GM18526 (cell line): ENCODE results near the gene MAP3K5.

ENCODE experiments used
- POLR2A ChIP-seq: IDR thresholded peaks from 3 replicates; pipeline ENCODE4 v1.6.1; 2011; ENCODE audit not compliant: insufficient read length; ENCODE audit errors: extremely low read depth

Gene MAP3K5

GRCh38 chr6:136792410-136793262, at the start of gene MAP3K5:
Gene MAP3K5, minus strand, starts transcription at chr6:136792477. Its CDS starts 320 bp downstream, at chr6:136792157.
- peak; percentile 55 for TF ChIP-seq POLR2A

DNA sequence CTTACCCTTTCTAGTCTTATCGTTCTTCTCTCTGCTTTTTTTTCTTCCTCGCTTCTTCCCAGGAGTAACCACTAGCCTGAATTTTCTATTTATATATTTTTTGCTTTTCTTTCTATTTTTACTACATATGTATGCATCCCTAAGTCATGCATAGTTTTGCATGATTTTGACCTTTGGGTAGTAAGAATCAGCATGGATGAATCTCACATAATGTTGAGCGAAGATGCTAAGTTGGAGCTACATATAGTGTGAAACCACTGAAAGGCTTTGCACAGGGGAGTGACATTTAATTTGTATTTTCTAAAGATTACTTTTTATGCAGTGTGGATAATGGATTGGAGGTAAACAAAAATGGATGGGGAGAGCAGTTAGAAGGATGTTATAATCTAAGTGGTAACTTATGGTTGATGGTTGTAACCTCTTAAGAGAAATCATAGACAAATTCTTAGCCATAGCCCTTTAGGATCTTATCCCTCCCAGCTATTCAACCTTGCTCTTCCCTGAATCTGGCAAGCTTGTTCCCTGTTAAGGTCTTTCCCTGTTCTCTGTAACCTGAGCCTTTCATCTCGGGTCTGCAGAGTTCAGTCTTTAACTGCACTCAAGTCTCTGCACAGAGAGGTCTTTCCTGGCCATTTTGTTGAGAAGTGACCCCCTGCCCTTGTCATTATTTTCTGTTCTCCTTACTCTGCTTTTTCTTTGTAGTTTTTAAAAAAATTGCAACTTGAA, 48.2 kb upstream of the MAP3K5 start:
- TF ChIP-seq POLR2A: no peak

GRCh38 chr6:136831873-136832562, 39.7 kb upstream of the MAP3K5 start:
- no peak for TF ChIP-seq POLR2A

GRCh38 chr6:136826216-136826615, 33.9 kb upstream of the MAP3K5 start:
- no peak for TF ChIP-seq POLR2A

GRCh38 chr6:136823128-136823660, 30.9 kb upstream of the MAP3K5 start:
- no peak for TF ChIP-seq POLR2A

DNA sequence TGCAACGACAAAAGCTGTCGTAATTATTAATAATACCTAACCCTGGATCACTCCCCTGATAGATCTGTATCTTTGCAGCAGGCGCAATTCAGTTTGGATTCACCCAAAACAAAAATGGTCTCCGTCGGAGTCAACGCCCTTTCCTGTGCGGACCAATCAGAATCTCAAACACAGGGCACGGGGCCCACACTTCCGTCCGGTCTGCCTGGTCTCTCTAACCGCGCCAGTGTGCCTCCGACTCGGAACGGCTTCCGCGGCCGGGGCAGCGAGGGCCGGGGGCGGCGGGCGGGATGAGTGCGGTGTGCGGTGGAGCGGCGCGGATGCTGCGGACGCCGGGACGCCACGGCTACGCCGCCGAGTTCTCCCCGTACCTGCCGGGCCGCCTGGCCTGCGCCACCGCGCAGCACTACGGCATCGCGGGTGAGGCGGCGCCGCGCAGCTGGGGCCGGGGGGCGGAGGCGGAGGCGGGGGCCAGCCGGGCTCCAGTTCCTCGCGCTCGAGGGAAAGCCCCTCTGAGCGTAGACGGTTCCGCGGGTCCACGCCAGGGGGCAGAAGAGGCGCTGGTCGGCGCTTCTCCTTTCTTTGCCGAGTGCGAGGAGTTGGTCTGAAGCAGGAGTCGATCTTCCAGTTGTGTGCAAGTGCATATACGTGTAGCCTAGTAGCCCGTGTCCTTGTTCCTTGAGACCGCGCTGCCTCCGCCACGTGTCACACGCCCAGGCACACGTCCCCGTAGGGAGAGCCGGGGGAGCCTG, 30.3 kb upstream of the MAP3K5 start, which contains the start of gene PEX7:
Gene PEX7, plus strand, starts transcription at position 217 of the 752 bp plus-strand sequence. Its CDS starts 74 bp downstream, at position 291.
- no peak for TF ChIP-seq POLR2A

GRCh38 chr6:136822046-136822375, 29.7 kb upstream of the MAP3K5 start:
- TF ChIP-seq POLR2A: no peak

- no peak for TF ChIP-seq POLR2A
Observed at GRCh38 chr6:136820561-136820960, 28.3 kb upstream of the MAP3K5 start.

DNA sequence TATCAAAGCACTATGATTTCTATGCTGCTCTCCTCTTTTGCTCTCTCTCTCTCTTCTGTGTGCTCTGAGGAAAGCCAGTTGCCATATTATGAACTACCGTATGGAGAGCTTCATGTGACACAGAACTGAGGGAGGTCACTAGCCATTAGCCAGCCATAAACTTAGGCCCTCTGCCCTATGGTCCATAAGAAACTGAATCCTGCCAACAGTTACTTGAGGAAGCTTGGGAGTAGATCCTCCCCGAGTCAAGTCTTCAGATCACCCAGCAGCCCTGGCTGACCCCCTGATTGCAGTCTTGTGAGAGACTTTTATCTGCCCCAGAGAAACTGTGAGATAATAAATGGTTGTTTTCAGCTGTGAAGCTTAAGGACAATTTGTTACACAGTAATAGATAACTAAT, 24.4 kb upstream of the MAP3K5 start:
- no peak for TF ChIP-seq POLR2A

GRCh38 chr6:136812174-136812573, 19.9 kb upstream of the MAP3K5 start:
- no peak for TF ChIP-seq POLR2A

DNA sequence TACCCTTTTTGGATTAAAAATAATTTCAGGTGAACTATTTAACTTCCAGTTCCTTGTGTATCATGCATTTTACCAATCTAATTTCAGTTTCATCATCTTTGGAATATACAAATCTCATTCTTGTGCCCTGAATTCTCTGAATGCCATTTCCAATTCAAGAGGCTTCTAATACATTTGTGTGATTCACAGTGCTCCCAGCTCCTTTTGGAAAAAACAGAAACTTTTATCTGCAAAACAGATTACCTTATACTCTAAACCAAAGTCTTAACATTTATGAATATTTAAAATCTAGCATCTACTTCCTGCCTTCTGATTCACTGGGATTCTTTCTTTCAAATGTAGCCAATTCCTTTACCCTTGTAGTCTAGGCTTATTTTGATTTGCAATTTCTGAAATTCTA, 19.0 kb upstream of the MAP3K5 start:
- TF ChIP-seq POLR2A: no peak

- TF ChIP-seq POLR2A: no peak
Observed at GRCh38 chr6:136809091-136809860, 17.0 kb upstream of the MAP3K5 start.

DNA sequence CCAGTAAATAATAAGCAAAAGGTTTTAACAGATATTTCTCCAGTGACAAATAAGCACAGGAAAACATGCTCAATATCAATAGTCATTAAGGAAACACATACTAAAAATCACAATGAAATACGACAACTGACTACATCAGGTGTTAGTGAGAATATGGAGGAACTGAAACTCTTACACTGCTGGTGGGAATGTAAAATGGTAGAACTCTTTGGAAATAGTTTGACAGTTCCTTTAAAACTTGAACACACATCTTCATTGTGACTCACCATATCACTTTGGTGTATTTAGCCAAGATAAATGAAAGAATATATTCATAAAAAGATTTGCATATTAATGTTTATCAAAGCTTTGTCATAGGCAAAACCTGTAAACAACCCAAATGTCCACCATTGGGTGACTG, 11.3 kb upstream of the MAP3K5 start:
- TF ChIP-seq POLR2A: no peak

DNA sequence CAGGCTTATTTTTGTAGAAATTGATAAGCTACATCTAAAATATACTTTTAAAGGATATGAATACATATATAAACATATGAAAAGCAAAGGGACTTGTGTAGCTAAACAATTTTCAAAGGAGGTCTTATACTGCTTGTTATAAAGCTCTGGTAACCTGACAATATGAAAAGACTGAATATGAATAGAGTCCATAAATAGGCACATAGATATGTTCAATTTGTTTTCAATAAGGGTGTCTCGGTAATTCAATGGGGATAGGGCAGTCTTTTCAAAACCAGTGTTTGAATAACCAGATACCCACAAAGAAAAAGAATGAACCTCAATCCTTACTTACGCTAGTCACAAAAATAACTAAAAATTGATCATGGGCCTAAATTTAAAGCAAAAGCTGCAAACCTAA, 9.3 kb upstream of the MAP3K5 start:
- no peak for TF ChIP-seq POLR2A
